CD4-positive, alpha-beta T cell treated with Interleukin-17A for 1 hour (primary cell): ENCODE results near the gene MAP10.
"Not testable (repeated sequence)": the region's sequence is repeated elsewhere in the genome, so short reads cannot be mapped to it uniquely, and the experiment has no call there.

Experiments used
- DNase-seq: peaks from one replicate; pipeline ENCODE4 v3.0.0-alpha.2; 2020

The MAP10 gene, protein sequence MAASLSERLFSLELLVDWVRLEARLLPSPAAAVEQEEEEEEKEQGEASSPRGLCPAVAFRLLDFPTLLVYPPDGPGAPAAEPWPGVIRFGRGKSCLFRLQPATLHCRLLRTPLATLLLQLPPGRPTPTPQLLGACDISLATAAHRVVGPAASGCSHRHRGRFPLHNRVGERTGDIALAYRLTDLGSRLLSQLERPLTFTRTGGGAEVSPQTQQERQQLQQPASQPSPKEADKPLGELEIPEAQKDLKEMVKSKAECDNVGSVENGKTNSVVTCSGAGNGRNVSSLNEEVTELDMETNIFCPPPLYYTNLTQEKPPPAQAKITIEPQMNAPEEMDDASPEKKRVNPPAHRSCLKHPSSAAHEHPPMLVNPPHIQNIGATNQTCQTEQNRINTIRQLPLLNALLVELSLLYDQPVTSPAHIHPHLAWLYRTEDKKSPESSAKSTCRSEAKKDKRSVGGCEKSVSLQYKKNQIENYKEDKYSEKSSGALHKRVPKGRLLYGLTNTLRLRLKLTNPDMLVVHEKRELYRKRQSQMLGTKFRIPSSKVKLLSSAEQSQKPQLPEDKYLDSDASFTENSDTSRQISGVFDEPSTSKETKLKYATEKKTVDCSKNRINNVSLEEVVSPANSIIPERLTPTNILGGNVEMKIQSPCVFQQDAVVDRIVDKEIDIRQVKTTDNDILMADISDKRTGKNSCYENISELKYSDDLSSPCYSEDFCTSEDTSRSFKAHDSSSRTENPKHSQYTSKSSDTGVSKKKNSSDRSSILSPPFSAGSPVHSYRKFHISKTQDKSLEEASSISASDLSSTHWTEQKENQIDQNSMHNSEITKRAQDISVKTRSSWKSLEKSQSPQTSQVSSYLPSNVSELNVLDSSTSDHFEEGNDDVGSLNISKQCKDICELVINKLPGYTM

GRCh38 chr1:232805269-232806185 lies at the start of gene MAP10:
MAP10 (plus strand) TSS chr1:232805416; CDS start chr1:232805450, 34 bp downstream.
- peak; percentile 80 for DNase-seq

GRCh38 chr1:232764458-232765251 lies 40.6 kb upstream of the MAP10 start:
- no peak for DNase-seq

GRCh38 chr1:232765542-232765941 lies 39.7 kb upstream of the MAP10 start:
- no peak for DNase-seq

- DNase-seq: no peak
Observed at GRCh38 chr1:232766241-232766890, 38.9 kb upstream of the MAP10 start.

DNA sequence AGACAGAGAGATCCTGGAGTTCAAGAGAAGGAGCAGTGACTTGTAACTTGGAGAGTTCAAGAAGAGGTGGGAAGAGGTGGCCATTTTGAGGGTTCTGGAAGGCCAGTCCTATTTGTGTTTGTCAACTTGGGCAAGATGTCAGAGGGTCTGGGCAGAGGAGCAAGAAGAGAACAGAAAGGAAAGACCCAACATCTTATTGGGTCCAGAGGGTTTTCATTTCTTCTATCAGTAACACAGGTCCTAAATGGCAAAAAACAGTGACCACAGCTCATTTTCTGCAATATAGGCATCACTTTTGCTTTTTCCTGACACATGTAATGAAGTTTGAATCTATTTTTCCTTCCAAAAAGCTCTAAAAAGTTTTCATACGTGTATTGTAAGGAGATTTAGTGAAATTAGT lies 38.3 kb upstream of the MAP10 start:
- DNase-seq: no peak

DNA sequence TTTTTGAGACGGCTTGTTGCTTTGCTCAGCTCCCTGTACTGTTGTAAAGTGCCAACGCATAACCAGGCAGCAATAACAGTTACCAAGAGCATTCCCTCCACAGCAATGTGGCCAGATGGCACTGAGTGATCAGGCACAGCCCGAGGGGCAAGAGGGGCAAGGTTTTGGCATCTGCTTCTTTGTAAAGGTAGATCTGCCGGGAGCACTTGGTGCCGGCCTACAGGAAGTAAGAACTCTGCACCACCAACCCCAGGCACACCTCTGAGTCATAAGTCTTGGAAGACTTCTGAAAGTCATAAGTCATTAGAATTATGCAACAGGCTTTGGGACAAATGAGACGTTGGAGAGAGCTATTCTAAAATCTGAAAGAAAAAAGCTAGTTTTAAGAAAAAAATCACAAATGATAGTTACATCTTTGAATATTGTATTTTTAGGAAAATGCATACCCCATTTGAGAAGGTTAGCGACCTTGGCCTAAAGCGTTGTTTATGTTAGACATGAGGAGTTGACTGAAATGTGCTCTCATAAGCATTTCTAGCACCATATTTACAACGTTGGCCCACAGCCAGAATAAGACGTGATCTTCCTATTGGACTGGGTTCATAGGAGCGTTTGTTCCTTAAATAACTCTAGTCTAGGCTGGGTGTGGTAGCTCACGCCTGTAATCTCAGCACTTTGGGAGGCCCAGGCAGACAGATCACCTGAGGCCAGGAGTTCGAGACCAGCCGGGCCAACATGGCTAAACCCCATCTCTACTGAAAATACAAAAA lies 37.7 kb upstream of the MAP10 start:
- no peak for DNase-seq

DNA sequence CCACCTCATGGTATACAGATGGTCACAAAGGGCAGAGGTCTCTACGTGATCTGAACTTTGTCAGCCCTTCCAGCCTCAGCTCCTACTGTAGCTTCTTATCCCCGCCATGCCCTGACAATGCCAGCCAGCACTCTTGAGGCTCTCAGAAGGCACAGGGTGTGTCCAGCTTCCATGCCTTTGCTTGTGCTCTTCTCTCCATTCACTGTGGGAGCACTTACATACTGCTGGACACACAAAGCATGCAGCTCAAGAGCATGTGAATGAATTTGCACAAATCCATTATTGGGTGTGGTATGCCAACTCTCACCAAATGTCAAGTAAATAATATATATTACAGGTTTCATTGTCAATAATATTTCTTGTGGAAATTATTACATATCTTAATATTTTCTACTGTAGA lies 36.4 kb upstream of the MAP10 start:
- DNase-seq: no peak

GRCh38 chr1:232769733-232770132 lies 35.5 kb upstream of the MAP10 start:
- no peak for DNase-seq

- DNase-seq: no peak
Observed at GRCh38 chr1:232773752-232774151, 31.5 kb upstream of the MAP10 start.

- no peak for DNase-seq
Observed at GRCh38 chr1:232776526-232777106, 28.6 kb upstream of the MAP10 start.

- no peak for DNase-seq
Observed at GRCh38 chr1:232780354-232780753, 24.9 kb upstream of the MAP10 start.

DNA sequence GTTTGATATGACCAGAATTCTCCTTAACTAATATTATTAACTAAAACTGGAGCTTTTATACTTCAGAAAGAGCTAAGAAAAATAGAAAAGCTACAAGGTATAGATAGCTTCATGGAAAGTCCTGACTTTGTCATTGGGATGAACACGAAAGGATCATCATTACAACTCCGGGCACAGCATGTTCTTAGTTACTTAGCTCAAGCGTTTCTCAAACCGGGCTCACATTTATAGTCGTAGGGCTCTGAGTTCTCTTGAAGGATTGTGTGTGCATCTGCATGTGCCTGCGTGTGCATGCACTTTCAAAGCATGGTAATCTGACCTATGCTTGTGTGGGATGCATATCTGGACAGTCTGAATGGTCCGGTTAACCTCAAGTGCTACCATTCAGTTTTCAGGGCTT lies 20.4 kb upstream of the MAP10 start:
- DNase-seq: no peak

DNA sequence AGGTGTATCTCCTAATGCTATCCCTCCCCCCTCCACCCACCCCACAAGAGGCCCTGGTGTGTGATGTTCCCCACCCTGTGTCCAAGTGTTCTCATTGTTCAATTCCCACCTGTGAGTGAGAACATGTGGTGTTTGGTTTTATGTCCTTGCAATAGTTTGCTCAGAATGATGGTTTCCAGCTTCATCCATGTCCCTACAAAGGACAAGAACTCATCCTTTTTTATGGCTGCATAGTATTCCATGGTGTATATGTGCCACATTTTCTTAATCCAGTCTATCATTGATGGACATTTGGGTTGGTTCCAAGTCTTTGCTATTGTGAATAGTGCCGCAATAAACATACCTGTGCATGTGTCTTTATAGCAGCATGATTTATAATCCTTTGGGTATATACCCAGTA lies 19.6 kb upstream of the MAP10 start:
- not testable (repeated sequence) for DNase-seq

DNA sequence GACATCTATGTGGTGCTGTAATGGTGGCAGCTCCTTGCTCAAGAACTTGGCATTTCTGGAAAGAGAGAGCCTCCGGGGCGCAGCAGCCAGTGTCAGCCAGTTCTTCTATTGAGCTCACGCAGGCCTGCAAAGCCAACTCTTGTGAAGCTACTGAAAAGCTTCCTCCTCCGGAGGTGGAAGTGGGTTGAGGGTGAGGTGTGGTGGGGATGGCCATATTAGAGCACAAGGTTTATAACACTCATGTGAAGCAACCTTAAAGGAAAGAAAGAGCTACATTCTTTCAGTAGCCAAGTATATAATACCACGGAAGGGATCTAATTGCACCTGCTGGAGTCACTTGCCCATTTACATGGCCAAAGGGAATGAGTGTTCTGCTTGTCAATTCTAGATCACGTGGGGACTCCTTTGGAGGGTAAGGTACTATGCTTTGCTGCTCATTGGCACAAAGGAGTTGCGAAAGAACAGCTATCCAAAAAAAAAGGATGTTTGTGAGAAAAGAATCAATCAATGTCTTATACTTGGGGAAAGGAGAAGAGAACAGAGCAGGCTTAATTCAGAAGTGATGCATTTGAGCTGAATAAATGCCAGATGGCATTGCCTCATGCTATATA lies 18.3 kb upstream of the MAP10 start:
- DNase-seq: no peak

DNA sequence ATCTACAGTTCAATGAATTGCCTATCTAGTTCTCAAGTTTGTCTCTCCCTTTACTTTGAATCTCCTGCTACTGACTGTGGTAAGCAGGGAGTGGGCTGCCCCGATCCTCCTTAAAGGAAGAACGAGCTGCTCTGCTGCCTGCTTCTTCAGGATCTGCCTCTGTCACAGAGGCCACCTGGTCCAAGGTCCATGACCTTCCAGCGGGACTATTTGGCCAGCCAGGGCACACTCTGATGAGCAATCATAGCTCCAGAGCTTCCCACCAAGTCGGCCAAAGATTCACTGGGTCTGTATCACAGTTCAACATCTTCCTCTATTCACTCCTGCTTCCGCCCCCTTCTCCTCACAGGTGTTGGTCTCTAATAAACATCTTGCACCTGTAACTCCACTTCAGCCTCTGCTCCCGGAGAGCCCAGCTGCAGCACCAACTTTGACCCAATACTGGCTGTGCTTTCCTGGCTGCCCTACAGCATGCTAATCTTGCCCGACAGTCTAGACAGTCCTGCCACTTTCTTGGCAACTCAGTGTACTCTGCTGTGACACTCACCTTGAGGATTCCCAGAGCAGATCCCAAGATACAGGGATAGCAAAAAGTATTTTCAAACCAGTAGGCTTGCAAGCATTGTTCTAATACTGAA lies 16.9 kb upstream of the MAP10 start:
- no peak for DNase-seq

GRCh38 chr1:232789651-232790050 lies 15.6 kb upstream of the MAP10 start:
- DNase-seq: no peak

DNA sequence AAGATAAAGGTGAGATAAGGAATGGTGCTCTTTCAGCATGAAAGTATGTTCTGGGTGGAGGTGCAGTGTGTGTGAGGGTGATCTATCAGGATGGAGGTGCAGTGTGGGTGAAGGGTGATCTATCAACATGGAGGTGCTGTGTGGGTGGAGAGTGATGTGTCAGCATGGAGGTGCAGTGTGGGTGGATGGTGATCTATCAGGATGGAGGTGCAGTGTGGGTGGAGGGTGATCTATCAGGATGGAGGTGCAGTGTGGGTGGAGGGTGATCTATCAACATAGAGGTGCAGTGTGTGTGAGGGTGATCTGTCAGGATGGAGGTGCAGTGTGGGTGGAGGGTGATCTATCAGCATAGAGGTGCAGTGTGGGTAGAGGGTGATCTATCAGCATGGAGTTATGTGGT lies 12.3 kb upstream of the MAP10 start:
- no peak for DNase-seq

DNA sequence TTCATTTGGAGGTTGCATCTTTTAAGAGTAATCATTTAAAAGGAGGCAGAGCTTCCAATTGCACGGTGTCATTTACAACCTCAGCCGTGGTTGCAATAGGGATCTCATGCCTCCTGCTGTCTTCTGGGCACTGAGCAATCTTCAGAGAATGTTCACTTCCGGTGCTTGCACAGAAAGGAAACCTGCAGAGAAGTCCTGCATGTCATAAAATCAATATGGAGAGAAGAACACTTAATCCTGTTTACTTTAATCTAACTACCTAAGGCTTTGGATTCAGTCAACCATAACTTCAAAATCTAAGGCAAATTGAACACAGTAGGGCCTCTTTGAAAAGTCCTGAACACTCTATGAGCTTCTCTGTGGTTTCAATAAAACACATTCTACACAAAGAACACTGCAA lies 11.3 kb upstream of the MAP10 start:
- DNase-seq: peak; percentile 20

DNA sequence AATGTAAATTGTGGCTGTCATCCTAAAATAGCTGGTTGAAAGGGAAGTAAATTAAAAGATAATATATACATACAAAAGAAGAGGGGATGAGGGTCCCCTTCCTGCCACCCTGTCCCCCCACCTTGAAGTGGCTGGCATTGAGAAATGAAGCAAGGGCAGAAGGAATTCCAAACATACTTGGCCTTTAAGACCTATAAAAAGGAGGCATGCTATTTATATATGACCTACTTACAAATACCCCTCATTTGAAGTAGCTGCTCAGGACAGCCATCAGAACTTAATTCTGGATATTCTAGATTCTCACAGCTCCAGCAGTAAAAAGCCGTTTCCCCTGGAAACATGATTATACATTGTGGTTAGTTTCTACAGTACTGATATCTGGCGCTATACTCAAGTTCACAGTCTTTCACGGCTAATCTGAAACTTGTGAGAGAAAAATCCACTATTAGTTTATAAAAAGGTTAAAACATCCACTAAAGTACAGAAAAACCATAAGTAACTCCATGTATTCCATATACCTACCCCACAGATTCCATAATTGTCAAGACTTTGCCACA lies 9.6 kb upstream of the MAP10 start:
- DNase-seq: no peak
